GM12891 (cell line): ENCODE data around the gene OLFML2A.

Experiments used
- PAX5 ChIP-seq: IDR thresholded peaks from 2 replicates; pipeline ENCODE4 v1.6.1; 2011; ENCODE audit warnings: low read length, moderate library complexity, mild to moderate bottlenecking; ENCODE audit not compliant: insufficient read depth, severe bottlenecking
- POLR2A ChIP-seq: IDR thresholded peaks from 2 replicates; pipeline ENCODE4 v1.6.1; 2011; ENCODE audit warnings: low read depth, low read length, control low read depth
- POLR2AphosphoS5 ChIP-seq: IDR thresholded peaks from 2 replicates; pipeline ENCODE4 v1.6.1; 2011; ENCODE audit warnings: low read depth, low read length, control low read depth
- POU2F2 ChIP-seq: IDR thresholded peaks from 2 replicates; pipeline ENCODE4 v1.6.1; 2011; ENCODE audit warnings: low read depth, mild to moderate bottlenecking, control low read depth, low read length, moderate library complexity
- SPI1 ChIP-seq: IDR thresholded peaks from 2 replicates; pipeline ENCODE4 v1.6.1; 2011; ENCODE audit warnings: low read depth, low read length, control low read depth
- TAF1 ChIP-seq: IDR thresholded peaks from 2 replicates; pipeline ENCODE4 v1.6.1; 2011; ENCODE audit warnings: low read depth, low read length, control low read depth

DNA sequence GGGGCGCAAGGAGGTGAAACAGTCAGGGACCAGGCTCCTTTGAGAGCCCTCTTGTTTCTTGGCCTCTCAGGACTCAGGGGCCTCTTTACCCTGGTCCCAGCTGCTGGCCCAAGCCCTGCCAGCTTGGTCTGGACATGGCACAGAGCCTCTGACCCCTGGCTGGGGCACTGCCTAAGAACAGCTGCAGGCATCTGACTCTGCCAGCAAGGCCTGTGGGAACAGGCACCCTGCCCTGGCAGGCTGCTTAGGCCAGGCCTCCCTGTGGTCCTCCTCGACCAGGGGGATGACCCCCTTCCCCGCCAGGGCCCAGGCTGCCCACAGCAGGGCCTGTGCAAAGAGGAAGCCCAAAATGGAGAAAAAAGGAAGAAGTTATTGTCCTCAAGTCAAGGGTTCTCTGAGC, 25.5 kb downstream of the OLFML2A start:
- TF ChIP-seq POLR2A, result no peak
- no peak for TF ChIP-seq TAF1
- TF ChIP-seq POLR2AphosphoS5, result no peak
- no peak for TF ChIP-seq POU2F2
- TF ChIP-seq SPI1, result no peak
- TF ChIP-seq PAX5, result no peak
